Thyroid gland (tissue), 4 donors: Measurements from ENCODE around the gene LACRT. TPM values are rescaled to one million over a fixed set of nuclear protein-coding genes. Genes with fewer than 3 reads are reported as not detected.
"Not testable (repeated sequence)": the region's sequence is repeated elsewhere in the genome, so short reads cannot be mapped to it uniquely, and the experiment has no call there.

Experiments
- DNase-seq, 2 donors: peaks; one replicate each; pipeline ENCODE4 v3.0.0-alpha.2; 2019
- H3K27ac ChIP-seq, 3 donors: fragments of 200-600 bp; sonication (generic); 1 replicate in 2 of 3; 2 replicates in 1 of 3; pipeline ENCODE4 v1.5.1; 2016 to 2019; ENCODE audit warnings: mild to moderate bottlenecking in 1 of 3, moderate library complexity in 1 of 3
- H3K27me3 ChIP-seq: fragments of 200-600 bp; sonication (generic); one replicate; pipeline ENCODE4 v1.5.1; 2019
- H3K36me3 ChIP-seq, 2 donors: fragments of 200-600 bp; sonication (generic); one replicate each; pipeline ENCODE4 v1.5.1; 2016 to 2019
- H3K4me1 ChIP-seq, 2 donors: fragments of 200-600 bp; sonication (generic); one replicate each; pipeline ENCODE4 v1.5.1; 2017 to 2019
- H3K4me3 ChIP-seq, 3 donors: fragments of 200-600 bp; sonication (generic); replicated peaks in 1 of 3; 1 replicate in 2 of 3; 2 replicates in 1 of 3; pipeline ENCODE4 v1.5.1; 2016; ENCODE audit warnings: mild to moderate bottlenecking in 1 of 3
- H3K9me3 ChIP-seq: fragments of 200-600 bp; sonication (generic); one replicate; pipeline ENCODE4 v1.5.1; 2017
- POLR2A ChIP-seq, 2 donors: fragments of 450-650 bp; IDR thresholded peaks; one replicate each; pipeline ENCODE4 v1.6.1; 2017; ENCODE audit warnings: antibody characterized with exemption in 2 of 2, mild to moderate bottlenecking in 2 of 2, moderate library complexity in 1 of 2
- WGBS, 2 donors: methylation state at CpG; one replicate each; pipeline ENCODE4 v1.1.5; 2017; 5-methylcytosine and 5-hydroxymethylcytosine counted together
- intact Hi-C: fragments of 100-400 bp; cut with DNase I; formaldehyde crosslinking; loops from one replicate; pipeline ENCODE4 v1.15.1; 2023
- total RNA-seq, 4 donors: library from RNA; depleted of rRNA; stranded (reverse); fragments of >200 nt; gene quantifications; one replicate each; pipeline ENCODE4 v1.2.3, GENCODE V29; 2016
- TF ChIP-seq, protein P1 (sequence below), 6 experiments: fragments of 200-600 bp in 3 of 6; fragments of 450-650 bp in 3 of 6; sonication (generic) in 3 of 6; IDR thresholded peaks; one replicate each; pipeline ENCODE4 v1.5.1; 2016 to 2019; ENCODE audit warnings: antibody characterized with exemption in 6 of 6, mild to moderate bottlenecking in 2 of 6, inconsistent platforms in 1 of 6, moderate library complexity in 1 of 6

The LACRT gene
- total RNA-seq, 4 donors from 2014 or later: not detected

DNA sequence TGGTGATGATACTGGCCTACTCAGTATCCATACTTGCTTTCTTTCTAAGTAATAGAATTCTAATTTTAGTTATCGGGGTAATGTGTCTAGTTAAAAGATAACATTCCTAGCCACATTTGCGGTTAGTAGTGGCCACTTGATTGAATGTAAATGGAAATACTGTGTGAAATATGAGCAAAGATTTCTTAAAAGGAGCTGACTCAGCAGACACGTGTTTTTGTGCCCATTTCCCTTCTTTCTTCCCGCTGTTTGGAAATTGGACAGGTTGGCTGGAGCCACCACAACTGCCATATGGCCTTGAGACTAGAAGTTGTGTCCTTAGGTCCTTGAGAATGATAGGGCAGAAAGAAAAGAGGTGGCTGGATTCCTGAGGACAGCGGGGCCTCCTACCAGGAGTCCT lies 33.2 kb upstream of the LACRT start:
- TF ChIP-seq POLR2A (IDR thresholded peaks at IDR 0.05): no peak
- TF ChIP-seq, protein P1, sequence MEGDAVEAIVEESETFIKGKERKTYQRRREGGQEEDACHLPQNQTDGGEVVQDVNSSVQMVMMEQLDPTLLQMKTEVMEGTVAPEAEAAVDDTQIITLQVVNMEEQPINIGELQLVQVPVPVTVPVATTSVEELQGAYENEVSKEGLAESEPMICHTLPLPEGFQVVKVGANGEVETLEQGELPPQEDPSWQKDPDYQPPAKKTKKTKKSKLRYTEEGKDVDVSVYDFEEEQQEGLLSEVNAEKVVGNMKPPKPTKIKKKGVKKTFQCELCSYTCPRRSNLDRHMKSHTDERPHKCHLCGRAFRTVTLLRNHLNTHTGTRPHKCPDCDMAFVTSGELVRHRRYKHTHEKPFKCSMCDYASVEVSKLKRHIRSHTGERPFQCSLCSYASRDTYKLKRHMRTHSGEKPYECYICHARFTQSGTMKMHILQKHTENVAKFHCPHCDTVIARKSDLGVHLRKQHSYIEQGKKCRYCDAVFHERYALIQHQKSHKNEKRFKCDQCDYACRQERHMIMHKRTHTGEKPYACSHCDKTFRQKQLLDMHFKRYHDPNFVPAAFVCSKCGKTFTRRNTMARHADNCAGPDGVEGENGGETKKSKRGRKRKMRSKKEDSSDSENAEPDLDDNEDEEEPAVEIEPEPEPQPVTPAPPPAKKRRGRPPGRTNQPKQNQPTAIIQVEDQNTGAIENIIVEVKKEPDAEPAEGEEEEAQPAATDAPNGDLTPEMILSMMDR (IDR thresholded peaks at IDR 0.05): no peak
- H3K4me3 ChIP-seq: no peak overlapping the region
- H3K36me3 ChIP-seq: no peaks in the 10 kb centered on the region
- DNase-seq: no peak
- H3K27me3 ChIP-seq: no peaks in the 10 kb centered on the region
- no peaks in the 10 kb centered on the region for H3K4me1 ChIP-seq
- H3K9me3 ChIP-seq: no peaks in the 10 kb centered on the region
- 87 to 88% methylated on average over 5 of the region's 5 CpGs for WGBS, 2 donors
- intact Hi-C loops: no loop called here
- H3K27ac ChIP-seq: no peak overlapping the region

DNA sequence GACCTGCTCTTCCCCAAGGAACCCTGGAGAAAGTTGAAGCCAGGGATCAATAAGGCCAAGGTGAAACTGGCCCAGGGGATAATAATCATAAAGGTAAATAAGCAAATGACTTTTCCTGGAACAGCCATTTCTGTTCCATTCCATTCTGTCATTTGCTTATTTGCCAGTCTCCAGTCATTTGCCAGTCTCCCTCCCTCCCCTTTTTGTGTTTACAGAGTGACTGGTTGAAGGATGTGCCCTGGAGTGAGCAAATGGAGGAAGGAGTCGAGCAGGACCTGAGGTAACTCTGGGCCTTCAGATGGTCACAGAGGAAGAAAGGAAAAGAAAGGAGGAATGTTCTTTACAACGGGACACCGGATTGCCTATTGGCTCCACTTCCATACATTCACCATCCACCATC lies 31.3 kb upstream of the LACRT start:
- Histone ChIP-seq H3K4me3 (no peak overlapping the region), H3K36me3 (no peaks in the 10 kb centered on the region), H3K27me3 (no peaks in the 10 kb centered on the region), H3K9me3 (no peaks in the 10 kb centered on the region), H3K4me1 (no peaks in the 10 kb centered on the region), H3K27ac (no peak overlapping the region)
- no peak for DNase-seq
- no peak for TF ChIP-seq POLR2A (IDR thresholded peaks at IDR 0.05)
- TF ChIP-seq, protein P1 (IDR thresholded peaks at IDR 0.05): no peak
- 79 to 81% methylated on average over 3 of the region's 3 CpGs for WGBS, 2 donors
- intact Hi-C loops: no loop called here

DNA sequence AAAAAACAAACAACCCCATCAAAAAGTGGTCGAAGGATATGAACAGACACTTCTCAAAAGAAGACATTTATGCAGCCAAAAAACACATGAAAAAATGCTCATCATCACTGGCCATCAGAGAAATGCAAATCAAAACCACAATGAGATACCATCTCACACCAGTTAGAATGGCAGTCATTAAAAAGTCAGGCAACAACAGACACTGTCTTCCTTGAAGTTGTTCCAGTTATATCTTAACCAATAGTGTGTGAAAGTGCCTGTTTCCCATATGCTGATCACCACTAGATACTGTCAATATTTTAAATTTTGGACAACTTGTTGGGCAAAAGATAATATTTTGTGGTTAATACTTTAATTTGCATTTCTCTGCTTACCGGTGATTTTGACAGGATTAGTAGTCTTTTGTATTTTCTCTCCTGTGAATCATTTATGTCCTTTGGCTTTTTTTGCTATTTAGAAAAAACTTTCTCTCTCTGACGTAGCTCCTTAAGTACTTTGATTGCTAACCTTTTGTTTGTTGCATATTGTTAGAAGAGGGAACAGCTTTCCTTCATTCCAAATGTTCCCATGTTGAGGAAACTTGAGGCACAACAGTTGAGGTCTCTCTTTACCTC lies 30.4 kb upstream of the LACRT start:
- H3K27ac ChIP-seq, H3K4me1 ChIP-seq, intact Hi-C loops, H3K27me3 ChIP-seq, H3K9me3 ChIP-seq, H3K36me3 ChIP-seq, H3K4me3 ChIP-seq, DNase-seq: not testable (repeated sequence)
- 77 to 79% methylated on average over 3 of the region's 3 CpGs for WGBS, 2 donors

DNA sequence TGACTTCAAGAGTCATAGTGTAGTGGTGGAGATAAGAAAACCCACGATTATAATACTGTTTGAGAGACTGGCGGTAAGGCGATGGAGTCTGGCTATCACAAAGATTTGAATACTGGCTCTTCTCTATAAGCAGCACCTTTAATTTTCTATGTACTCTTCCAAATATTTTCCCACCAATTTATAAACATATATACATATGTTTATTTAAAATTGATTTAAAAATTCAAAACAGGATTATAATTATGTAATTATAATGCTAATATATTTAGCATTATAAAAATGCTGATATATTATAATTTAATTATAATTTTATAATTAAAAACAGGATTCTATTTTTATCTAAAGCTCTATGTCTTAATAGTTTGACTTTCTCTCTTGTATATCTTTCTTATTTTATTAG lies 28.9 kb upstream of the LACRT start:
- WGBS, 2 donors: 77 to 79% methylated on average over 3 of the region's 3 CpGs
- H3K4me3 ChIP-seq: no peak overlapping the region
- H3K36me3 ChIP-seq: no peaks in the 10 kb centered on the region
- no peaks in the 10 kb centered on the region for H3K27me3 ChIP-seq
- DNase-seq: no peak
- no peak overlapping the region for H3K27ac ChIP-seq
- intact Hi-C loops: no loop called here
- TF ChIP-seq, protein P1 (IDR thresholded peaks at IDR 0.05): no peak
- TF ChIP-seq POLR2A (IDR thresholded peaks at IDR 0.05): no peak
- H3K4me1 ChIP-seq: no peaks in the 10 kb centered on the region
- H3K9me3 ChIP-seq: no peaks in the 10 kb centered on the region

DNA sequence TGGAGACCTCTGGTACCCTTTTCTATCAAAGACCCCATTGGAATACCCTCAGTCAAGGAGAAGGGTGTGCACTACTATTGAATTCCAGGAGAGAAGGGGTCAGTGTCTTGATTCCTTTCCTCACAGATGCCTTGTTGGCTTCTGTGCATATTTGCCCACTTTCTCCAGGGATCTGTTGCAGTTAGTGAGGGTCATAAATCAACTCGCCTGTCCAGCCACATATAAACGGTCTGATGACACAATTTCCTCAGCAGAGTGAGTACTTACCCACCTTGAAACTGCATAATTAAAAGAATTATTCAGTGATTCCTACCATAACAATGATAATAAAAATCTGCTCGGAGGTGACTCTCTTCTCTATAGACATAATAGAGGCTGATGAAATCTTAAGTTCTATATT lies 27.3 kb upstream of the LACRT start:
- H3K4me3 ChIP-seq: no peak overlapping the region
- intact Hi-C loops: no loop called here
- no peak overlapping the region for H3K27ac ChIP-seq
- TF ChIP-seq POLR2A (IDR thresholded peaks at IDR 0.05): no peak
- TF ChIP-seq, protein P1 (IDR thresholded peaks at IDR 0.05): no peak
- no peaks in the 10 kb centered on the region for H3K36me3 ChIP-seq
- H3K27me3 ChIP-seq: no peaks in the 10 kb centered on the region
- no peaks in the 10 kb centered on the region for H3K9me3 ChIP-seq
- no peak for DNase-seq
- 73 to 80% methylated on average over 3 of the region's 3 CpGs for WGBS, 2 donors
- H3K4me1 ChIP-seq: no peaks in the 10 kb centered on the region

DNA sequence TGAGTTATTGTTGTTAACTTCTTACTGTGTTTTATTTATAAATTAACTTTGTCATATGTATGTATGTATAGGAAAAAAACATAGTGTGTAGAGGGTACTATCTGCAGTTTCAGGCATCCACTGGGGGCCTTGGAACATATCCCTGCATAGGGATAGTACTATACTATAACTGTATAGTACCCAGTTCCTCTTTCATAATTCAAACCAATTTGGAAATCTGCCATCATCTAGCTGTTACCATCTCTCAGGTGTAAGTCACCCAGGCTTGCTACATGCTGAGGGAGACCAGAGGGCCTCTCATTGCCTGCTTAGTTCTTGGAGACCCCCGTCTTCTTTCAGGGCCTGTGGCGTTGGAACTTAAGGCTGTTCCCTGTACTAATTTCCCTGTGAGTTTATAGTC lies 26.4 kb upstream of the LACRT start:
- no peaks in the 10 kb centered on the region for H3K27me3 ChIP-seq
- TF ChIP-seq POLR2A (IDR thresholded peaks at IDR 0.05): no peak
- TF ChIP-seq, protein P1 (IDR thresholded peaks at IDR 0.05): no peak
- no peak overlapping the region for H3K27ac ChIP-seq
- no peak for DNase-seq
- WGBS, 2 donors: 64 to 86% methylated on average over 2 of the region's 2 CpGs
- no peaks in the 10 kb centered on the region for H3K9me3 ChIP-seq
- no peaks in the 10 kb centered on the region for H3K36me3 ChIP-seq
- intact Hi-C loops: no loop called here
- no peak overlapping the region for H3K4me3 ChIP-seq
- no peaks in the 10 kb centered on the region for H3K4me1 ChIP-seq
